ENCODE data around the gene ADCY4. TPM values are rescaled to one million over a fixed set of nuclear protein-coding genes. Genes with fewer than 3 reads are reported as not detected.
"Not testable (repeated sequence)": the region's sequence is repeated elsewhere in the genome, so short reads cannot be mapped to it uniquely, and the experiment has no call there.

The ADCY4 gene
- total RNA-seq, 1 donor from 2014 or later = 1.6 TPM

- no peak for DNase-seq
- Mint-ChIP-seq H3K9me3 (no peaks in the 10 kb centered on the region), H3K4me1 (peaks cover 10% of the 10 kb centered on the region), H3K27ac (no peak overlapping the region), H3K27me3 (peaks cover 49% of the 10 kb centered on the region), H3K4me3 (no peak overlapping the region), H3K36me3 (ENCODE audit: low read depth) (no peaks in the 10 kb centered on the region)
- intact Hi-C loops (cut with micrococcal nuclease) = no loop called here
Observed at GRCh38 chr14:24361326-24361725, 26.5 kb upstream of the ADCY4 start.

GRCh38 chr14:24360281-24360680 lies 25.4 kb upstream of the ADCY4 start:
- no peaks in the 10 kb centered on the region for H3K9me3 Mint-ChIP-seq
- H3K36me3 Mint-ChIP-seq (ENCODE audit: low read depth) = no peaks in the 10 kb centered on the region
- DNase-seq = no peak
- peaks cover 41% of the 10 kb centered on the region for H3K27me3 Mint-ChIP-seq
- intact Hi-C loops (cut with micrococcal nuclease) = no loop called here
- H3K4me3 Mint-ChIP-seq = no peak overlapping the region
- peaks cover 2% of the 10 kb centered on the region for H3K4me1 Mint-ChIP-seq
- no peak overlapping the region for H3K27ac Mint-ChIP-seq

- no peak overlapping the region for H3K27ac Mint-ChIP-seq
- H3K9me3 Mint-ChIP-seq = no peaks in the 10 kb centered on the region
- peaks cover 3% of the 10 kb centered on the region for H3K4me1 Mint-ChIP-seq
- no peak overlapping the region for H3K4me3 Mint-ChIP-seq
- H3K27me3 Mint-ChIP-seq = peaks cover 46% of the 10 kb centered on the region
- DNase-seq = no peak
- intact Hi-C loops (cut with micrococcal nuclease) = no loop called here
- H3K36me3 Mint-ChIP-seq (ENCODE audit: low read depth) = no peaks in the 10 kb centered on the region
Observed at GRCh38 chr14:24356208-24356607, 21.3 kb upstream of the ADCY4 start.

- Mint-ChIP-seq H3K27ac (no peak overlapping the region), H3K36me3 (ENCODE audit: low read depth) (no peaks in the 10 kb centered on the region), H3K27me3 (peaks cover 51% of the 10 kb centered on the region), H3K9me3 (no peaks in the 10 kb centered on the region), H3K4me3 (no peak overlapping the region), H3K4me1 (peaks cover 3% of the 10 kb centered on the region)
- DNase-seq = no peak
- intact Hi-C loops (cut with micrococcal nuclease) = no loop called here
Observed at GRCh38 chr14:24355009-24355408, 20.1 kb upstream of the ADCY4 start.

- H3K36me3 Mint-ChIP-seq (ENCODE audit: low read depth); H3K4me3 Mint-ChIP-seq; DNase-seq; H3K27ac Mint-ChIP-seq; H3K4me1 Mint-ChIP-seq; intact Hi-C loops (cut with micrococcal nuclease); H3K9me3 Mint-ChIP-seq: not testable (repeated sequence)
- peaks cover 51% of the 10 kb centered on the region for H3K27me3 Mint-ChIP-seq
Observed at GRCh38 chr14:24354482-24354825, 19.6 kb upstream of the ADCY4 start.

- intact Hi-C loops (cut with micrococcal nuclease) = no loop called here
- peaks cover 57% of the 10 kb centered on the region for H3K27me3 Mint-ChIP-seq
- DNase-seq = no peak
- H3K27ac Mint-ChIP-seq = no peak overlapping the region
- H3K36me3 Mint-ChIP-seq (ENCODE audit: low read depth) = no peaks in the 10 kb centered on the region
- no peaks in the 10 kb centered on the region for H3K9me3 Mint-ChIP-seq
- no peak overlapping the region for H3K4me3 Mint-ChIP-seq
- peaks cover 3% of the 10 kb centered on the region for H3K4me1 Mint-ChIP-seq
Observed at GRCh38 chr14:24353559-24354481, 18.9 kb upstream of the ADCY4 start.

- H3K27me3 Mint-ChIP-seq = peaks cover 62% of the 10 kb centered on the region
- peaks cover 3% of the 10 kb centered on the region for H3K4me1 Mint-ChIP-seq
- no peak overlapping the region for H3K27ac Mint-ChIP-seq
- intact Hi-C loops (cut with micrococcal nuclease) = no loop called here
- DNase-seq = no peak
- H3K9me3 Mint-ChIP-seq = no peaks in the 10 kb centered on the region
- H3K36me3 Mint-ChIP-seq (ENCODE audit: low read depth) = no peaks in the 10 kb centered on the region
- no peak overlapping the region for H3K4me3 Mint-ChIP-seq
Observed at GRCh38 chr14:24351517-24351916, 16.6 kb upstream of the ADCY4 start.

- no peaks in the 10 kb centered on the region for H3K9me3 Mint-ChIP-seq
- no peak overlapping the region for H3K4me3 Mint-ChIP-seq
- no peaks in the 10 kb centered on the region for H3K36me3 Mint-ChIP-seq (ENCODE audit: low read depth)
- intact Hi-C loops (cut with micrococcal nuclease) = no loop called here
- H3K27me3 Mint-ChIP-seq = peaks cover 72% of the 10 kb centered on the region
- no peak for DNase-seq
- peaks cover 3% of the 10 kb centered on the region for H3K4me1 Mint-ChIP-seq
- no peak overlapping the region for H3K27ac Mint-ChIP-seq
Observed at GRCh38 chr14:24349742-24350141, 14.9 kb upstream of the ADCY4 start.

GRCh38 chr14:24348186-24348585 lies 13.3 kb upstream of the ADCY4 start:
- H3K36me3 Mint-ChIP-seq (ENCODE audit: low read depth) = no peaks in the 10 kb centered on the region
- H3K27me3 Mint-ChIP-seq = peaks cover 67% of the 10 kb centered on the region
- no peak for DNase-seq
- intact Hi-C loops (cut with micrococcal nuclease) = no loop called here
- no peaks in the 10 kb centered on the region for H3K9me3 Mint-ChIP-seq
- no peak overlapping the region for H3K4me3 Mint-ChIP-seq
- H3K27ac Mint-ChIP-seq = no peak overlapping the region
- no peaks in the 10 kb centered on the region for H3K4me1 Mint-ChIP-seq

GRCh38 chr14:24347134-24347533 lies 12.3 kb upstream of the ADCY4 start:
- no peak for DNase-seq
- H3K9me3 Mint-ChIP-seq = no peaks in the 10 kb centered on the region
- H3K36me3 Mint-ChIP-seq (ENCODE audit: low read depth) = no peaks in the 10 kb centered on the region
- peaks cover 1% of the 10 kb centered on the region for H3K4me1 Mint-ChIP-seq
- peaks cover 63% of the 10 kb centered on the region for H3K27me3 Mint-ChIP-seq
- no peak overlapping the region for H3K27ac Mint-ChIP-seq
- H3K4me3 Mint-ChIP-seq = no peak overlapping the region
- intact Hi-C loops (cut with micrococcal nuclease) = no loop called here

GRCh38 chr14:24343795-24344660 lies 9.2 kb upstream of the ADCY4 start:
- Mint-ChIP-seq H3K9me3 (no peaks in the 10 kb centered on the region), H3K4me1 (peaks cover 9% of the 10 kb centered on the region), H3K27ac (no peak overlapping the region), H3K4me3 (no peak overlapping the region), H3K27me3 (peaks cover 39% of the 10 kb centered on the region), H3K36me3 (ENCODE audit: low read depth) (no peaks in the 10 kb centered on the region)
- DNase-seq = no peak
- intact Hi-C loops (cut with micrococcal nuclease) = no loop called here

GRCh38 chr14:24342889-24343288 lies 8.0 kb upstream of the ADCY4 start:
- no peak overlapping the region for H3K27ac Mint-ChIP-seq
- no peaks in the 10 kb centered on the region for H3K9me3 Mint-ChIP-seq
- H3K4me1 Mint-ChIP-seq = peaks cover 16% of the 10 kb centered on the region
- peaks cover 6% of the 10 kb centered on the region for H3K36me3 Mint-ChIP-seq (ENCODE audit: low read depth)
- DNase-seq = no peak
- H3K27me3 Mint-ChIP-seq = peaks cover 34% of the 10 kb centered on the region
- H3K4me3 Mint-ChIP-seq = no peak overlapping the region
- intact Hi-C loops (cut with micrococcal nuclease) = no loop called here

- Mint-ChIP-seq H3K9me3 (no peaks in the 10 kb centered on the region), H3K27me3 (peaks cover 29% of the 10 kb centered on the region), H3K4me3 (no peak overlapping the region), H3K36me3 (ENCODE audit: low read depth) (peaks cover 25% of the 10 kb centered on the region), H3K27ac (no peak overlapping the region), H3K4me1 (peaks cover 23% of the 10 kb centered on the region)
- intact Hi-C loops (cut with micrococcal nuclease) = no loop called here
- DNase-seq = peak; percentile 58
Observed at GRCh38 chr14:24340606-24341005, 5.7 kb upstream of the ADCY4 start.
